Body of pancreas (tissue), 4 donors: Measurements from ENCODE around the gene GP2. TPM values are rescaled to one million over a fixed set of nuclear protein-coding genes. Genes with fewer than 3 reads are reported as not detected.

Source experiments
- ATAC-seq: fragments of 150-250 bp; one replicate; pipeline ENCODE4 v1.9.1; 2016
- DNase-seq, 4 donors: peaks; one replicate each; pipeline ENCODE4 v3.0.0-alpha.2; 2019
- H3K27ac ChIP-seq, 4 donors: fragments of 200-600 bp; sonication (generic); 1 replicate in 3 of 4; 2 replicates in 1 of 4; pipeline versions ENCODE4 v1.5.1 to v1.6.1; 2016 to 2019; ENCODE audit warnings: mild to moderate bottlenecking in 1 of 4, mixed read lengths in 1 of 4, moderate library complexity in 1 of 4
- H3K27me3 ChIP-seq, 2 donors: fragments of 200-600 bp; sonication (generic); one replicate each; pipeline ENCODE4 v1.6.0; 2016; ENCODE audit warnings: mild to moderate bottlenecking in 1 of 2
- H3K36me3 ChIP-seq, 2 donors: fragments of 200-600 bp; sonication (generic); replicated peaks in 1 of 2; 2 replicates each; pipeline ENCODE4 v1.5.1; 2016; ENCODE audit warnings: low read depth in 2 of 2; ENCODE audit not compliant: insufficient read depth in 1 of 2
- H3K4me1 ChIP-seq: fragments of 200-600 bp; sonication (generic); one replicate; pipeline ENCODE4 v1.6.0; 2016
- H3K4me3 ChIP-seq, 2 donors: fragments of 200-600 bp; sonication (generic); 1 replicate in 1 of 2; 2 replicates in 1 of 2; pipeline ENCODE4 v1.5.1; 2016 to 2019
- H3K9me3 ChIP-seq, 3 donors: fragments of 200-600 bp; sonication (generic); 1 replicate in 2 of 3; 2 replicates in 1 of 3; pipeline ENCODE4 v1.5.1; 2016
- POLR2A ChIP-seq, 3 donors: fragments of 450-650 bp; IDR thresholded peaks; one replicate each; pipeline ENCODE4 v1.6.1; 2016; ENCODE audit warnings: antibody characterized with exemption in 3 of 3, mild to moderate bottlenecking in 2 of 3
- WGBS, 2 donors: methylation state at CpG; one replicate each; pipeline ENCODE4 v1.1.5; 2017; 5-methylcytosine and 5-hydroxymethylcytosine counted together
- intact Hi-C: fragments of 100-400 bp; cut with DNase I; formaldehyde crosslinking; loops from one replicate; pipeline ENCODE4 v1.15.1; 2023
- total RNA-seq, 2 donors: library from RNA; depleted of rRNA; stranded (reverse); fragments of >200 nt; gene quantifications; one replicate each; pipeline ENCODE4 v1.1.0, GENCODE V29; 2016
- TF ChIP-seq, protein P1 (sequence below), 7 experiments: fragments of 450-650 bp in 4 of 7; fragments of 200-600 bp in 3 of 7; sonication (generic) in 3 of 7; IDR thresholded peaks; one replicate each; pipeline ENCODE4 v1.5.1; 2016 to 2019; ENCODE audit warnings: antibody characterized with exemption in 7 of 7

Gene GP2
- total RNA-seq, 2 donors from 2014 or later, result 12,053 to 14,662 TPM

DNA sequence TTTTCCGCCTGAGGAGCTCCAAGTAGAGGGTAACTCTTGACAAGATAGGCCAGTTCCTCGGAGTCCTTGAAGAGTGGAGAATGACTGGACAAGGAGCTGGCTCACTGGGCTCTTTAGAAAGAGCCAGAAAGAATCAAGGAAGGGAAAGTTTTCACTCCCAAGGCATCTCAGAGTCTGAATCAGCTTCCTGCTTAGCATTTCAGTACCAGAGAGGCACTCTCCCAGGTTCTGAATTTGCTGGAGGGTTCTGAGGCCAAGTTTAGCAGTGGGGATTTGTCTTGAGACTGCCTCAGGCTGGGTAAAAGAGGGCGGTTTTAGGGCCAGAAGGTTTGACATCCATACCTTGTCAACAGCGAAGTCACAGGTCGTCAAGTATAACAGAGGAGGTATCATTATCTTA lies 25.5 kb downstream of the GP2 start:
- 52 to 63% methylated on average over 5 of the region's 5 CpGs for WGBS, 2 donors
- TF ChIP-seq, protein P1, sequence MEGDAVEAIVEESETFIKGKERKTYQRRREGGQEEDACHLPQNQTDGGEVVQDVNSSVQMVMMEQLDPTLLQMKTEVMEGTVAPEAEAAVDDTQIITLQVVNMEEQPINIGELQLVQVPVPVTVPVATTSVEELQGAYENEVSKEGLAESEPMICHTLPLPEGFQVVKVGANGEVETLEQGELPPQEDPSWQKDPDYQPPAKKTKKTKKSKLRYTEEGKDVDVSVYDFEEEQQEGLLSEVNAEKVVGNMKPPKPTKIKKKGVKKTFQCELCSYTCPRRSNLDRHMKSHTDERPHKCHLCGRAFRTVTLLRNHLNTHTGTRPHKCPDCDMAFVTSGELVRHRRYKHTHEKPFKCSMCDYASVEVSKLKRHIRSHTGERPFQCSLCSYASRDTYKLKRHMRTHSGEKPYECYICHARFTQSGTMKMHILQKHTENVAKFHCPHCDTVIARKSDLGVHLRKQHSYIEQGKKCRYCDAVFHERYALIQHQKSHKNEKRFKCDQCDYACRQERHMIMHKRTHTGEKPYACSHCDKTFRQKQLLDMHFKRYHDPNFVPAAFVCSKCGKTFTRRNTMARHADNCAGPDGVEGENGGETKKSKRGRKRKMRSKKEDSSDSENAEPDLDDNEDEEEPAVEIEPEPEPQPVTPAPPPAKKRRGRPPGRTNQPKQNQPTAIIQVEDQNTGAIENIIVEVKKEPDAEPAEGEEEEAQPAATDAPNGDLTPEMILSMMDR (IDR thresholded peaks at IDR 0.05), result no peak
- TF ChIP-seq POLR2A (IDR thresholded peaks at IDR 0.05), result no peak
- H3K27me3 ChIP-seq, result no peaks in the 10 kb centered on the region
- no peak for DNase-seq
- H3K4me3 ChIP-seq, result no peak overlapping the region
- no peak for ATAC-seq
- H3K36me3 ChIP-seq, result no peaks in the 10 kb centered on the region
- H3K27ac ChIP-seq, result no peak overlapping the region
- H3K4me1 ChIP-seq, result no peaks in the 10 kb centered on the region
- no peaks in the 10 kb centered on the region for H3K9me3 ChIP-seq
- intact Hi-C loops, result loop anchor here (5.0 to 10.0 kb wide), 2 partner anchors 73 to 400 kb away; no protein-coding TSS in a partner anchor

DNA sequence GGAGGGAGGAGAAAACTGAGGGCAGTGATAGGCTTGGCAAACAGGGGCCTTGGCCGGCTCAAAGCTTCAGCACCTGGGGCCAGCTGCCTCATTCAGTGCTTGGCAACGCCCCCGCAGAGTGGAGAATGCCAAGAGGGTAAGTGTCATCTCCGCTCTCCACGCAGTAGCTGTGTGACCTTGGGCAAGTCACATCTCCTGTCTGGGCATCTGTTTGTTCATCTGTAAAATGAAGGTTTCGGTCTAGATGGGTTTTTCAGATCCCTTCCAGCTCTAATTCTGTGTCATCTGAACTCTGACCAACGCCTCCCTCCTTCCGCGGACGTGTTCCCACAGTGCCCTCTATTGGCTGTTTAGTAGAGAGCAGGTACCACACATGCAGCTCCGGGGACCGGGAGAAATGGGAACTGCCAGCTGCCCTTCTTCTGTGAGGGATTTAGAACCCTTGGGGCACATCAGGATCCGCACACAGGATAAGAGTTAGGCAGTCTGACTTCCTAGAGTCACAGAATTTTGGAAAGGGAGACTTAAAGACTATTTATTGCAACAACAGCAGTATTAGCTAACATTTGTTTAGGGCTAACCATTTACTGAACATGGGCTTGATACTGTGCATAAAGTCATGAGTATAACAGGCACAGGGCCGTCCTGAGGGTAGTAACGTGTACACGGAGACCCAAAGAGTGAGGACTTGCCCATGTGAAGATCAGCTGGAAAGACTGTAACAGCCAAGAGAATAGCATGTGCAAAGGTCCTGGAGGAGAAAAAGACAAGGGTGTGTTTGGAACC lies 26.8 kb downstream of the GP2 start:
- Histone ChIP-seq H3K36me3 (no peaks in the 10 kb centered on the region), H3K27ac (peak overlapping the region in 2 of 4 donors; percentile 8 to 11), H3K4me3 (no peak overlapping the region), H3K27me3 (no peaks in the 10 kb centered on the region), H3K9me3 (no peaks in the 10 kb centered on the region), H3K4me1 (no peaks in the 10 kb centered on the region)
- 9 to 11% methylated on average over 16 of the region's 16 CpGs for WGBS, 2 donors
- DNase-seq, result peak; percentile 69 to 77 (median 73)
- intact Hi-C loops, result loop anchor here (5.0 to 10.0 kb wide), 2 partner anchors 74 to 398 kb away; no protein-coding TSS in a partner anchor
- TF ChIP-seq POLR2A (IDR thresholded peaks at IDR 0.05), result no peak
- TF ChIP-seq, protein P1 (IDR thresholded peaks at IDR 0.05), result peak in 5 of 7 experiments; percentile 68 to 85 (median 80)
- peak; percentile 59 for ATAC-seq

DNA sequence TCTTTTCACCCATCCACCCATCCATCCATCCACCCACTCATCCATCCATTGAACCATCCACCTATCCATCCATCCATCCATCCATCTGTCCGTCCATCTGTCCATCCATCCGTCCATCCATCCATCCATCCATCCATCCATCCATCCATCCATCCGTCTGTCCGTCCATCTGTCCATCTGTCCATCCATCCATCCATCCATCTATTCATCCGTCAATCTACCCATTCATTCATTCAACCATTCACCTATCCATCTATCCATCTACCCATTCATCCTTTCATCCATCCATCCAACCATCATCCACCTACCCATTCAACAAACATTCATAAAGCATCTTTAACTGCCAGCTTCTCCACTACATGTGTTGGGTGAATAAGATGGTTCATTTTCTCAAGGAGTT lies 28.9 kb downstream of the GP2 start:
- no peak for TF ChIP-seq POLR2A (IDR thresholded peaks at IDR 0.05)
- TF ChIP-seq, protein P1 (IDR thresholded peaks at IDR 0.05), result no peak
- H3K9me3 ChIP-seq, result no peaks in the 10 kb centered on the region
- no peak overlapping the region for H3K27ac ChIP-seq
- DNase-seq, result no peak
- no peaks in the 10 kb centered on the region for H3K36me3 ChIP-seq
- no peaks in the 10 kb centered on the region for H3K27me3 ChIP-seq
- H3K4me1 ChIP-seq, result no peaks in the 10 kb centered on the region
- intact Hi-C loops, result no loop called here
- 50 to 73% methylated on average over 5 of the region's 5 CpGs for WGBS, 2 donors
- H3K4me3 ChIP-seq, result no peak overlapping the region
- ATAC-seq, result no peak

DNA sequence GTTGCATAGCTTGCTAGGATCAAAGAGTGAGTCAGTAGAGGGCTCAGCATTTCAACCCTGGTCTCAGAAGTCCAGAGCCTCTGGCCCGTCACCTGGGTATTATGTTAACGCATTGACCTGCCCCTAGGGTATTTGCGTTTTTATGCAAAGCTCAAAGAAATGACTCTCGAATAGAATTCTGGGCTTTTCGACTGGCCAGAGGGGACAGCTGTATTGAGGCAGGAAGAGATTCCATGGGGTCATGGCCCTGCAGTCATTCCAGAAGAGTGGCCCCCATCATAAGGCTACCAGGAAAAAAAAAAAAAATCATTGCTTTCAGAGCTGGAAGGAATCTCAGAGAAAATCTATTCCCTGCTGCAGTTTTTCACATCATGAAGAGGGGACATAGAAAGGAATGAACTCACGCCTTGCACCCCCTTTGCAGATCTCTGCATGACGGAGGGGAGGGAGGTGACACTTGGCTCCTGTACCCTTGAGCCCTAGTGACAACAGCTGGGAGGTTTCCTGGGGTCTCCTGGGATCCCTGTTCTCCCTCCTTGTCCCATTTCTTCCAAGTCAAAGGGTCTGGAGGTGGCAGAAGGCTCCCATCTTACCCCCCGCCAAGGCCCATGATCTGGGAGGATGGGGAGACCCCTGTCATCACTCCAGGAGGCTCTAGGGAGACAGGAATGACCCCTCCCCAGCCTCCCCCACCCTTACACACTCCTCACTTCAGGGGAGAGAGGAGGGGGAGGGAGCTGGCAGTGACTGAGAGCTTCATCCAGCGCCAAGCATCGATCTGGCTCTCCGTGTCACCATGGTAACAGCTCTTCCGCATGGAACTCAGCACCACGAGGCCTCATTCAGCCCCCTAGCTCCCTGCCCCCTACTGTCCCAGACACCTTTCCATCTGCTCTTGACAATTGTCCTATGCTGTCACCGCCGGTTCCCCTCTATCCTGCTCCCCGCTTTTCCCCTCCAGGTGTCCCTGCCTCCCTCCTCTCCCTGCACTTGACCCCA lies 35.8 kb downstream of the GP2 start:
- Histone ChIP-seq H3K9me3 (no peaks in the 10 kb centered on the region), H3K4me3 (no peak overlapping the region), H3K36me3 (no peaks in the 10 kb centered on the region), H3K4me1 (no peaks in the 10 kb centered on the region), H3K27ac (no peak overlapping the region), H3K27me3 (no peaks in the 10 kb centered on the region)
- no peak for DNase-seq
- no peak for ATAC-seq
- intact Hi-C loops, result no loop called here
- no peak for TF ChIP-seq POLR2A (IDR thresholded peaks at IDR 0.05)
- TF ChIP-seq, protein P1 (IDR thresholded peaks at IDR 0.05), result no peak
- 41 to 49% methylated on average over 15 to 16 of the region's 16 CpGs for WGBS, 2 donors
